H1 (cell line): ENCODE results near the gene SAE1. TPM values are rescaled to one million over a fixed set of nuclear protein-coding genes. Genes with fewer than 3 reads are reported as not detected.

ENCODE experiments used
- BRCA1 ChIP-seq: IDR thresholded peaks from 2 replicates; pipeline ENCODE4 v1.6.1; 2012; ENCODE audit warnings: low read depth, low read length, improper control_type of control experiment
- CBX5 ChIP-seq: fragments of 300-800, 300-1000 bp; sonication (generic); IDR thresholded peaks from 2 replicates; pipeline ENCODE4 v1.7.1; 2016; ENCODE audit warnings: antibody characterized with exemption, low read length, low read depth
- CEBPB ChIP-seq: IDR thresholded peaks from 2 replicates; pipeline ENCODE4 v1.6.1; 2012; ENCODE audit warnings: low read depth, low read length
- E2F6 ChIP-seq: IDR thresholded peaks from 2 replicates; pipeline ENCODE4 v1.6.1; 2012; ENCODE audit warnings: inconsistent platforms
- EP300 ChIP-seq, 2 experiments: IDR thresholded peaks; 1 replicate in 1 of 2; 2 replicates in 1 of 2; pipeline ENCODE4 v1.6.1; 2011 to 2012; ENCODE audit warnings: low read depth in 2 of 2, low read length in 2 of 2, mild to moderate bottlenecking in 2 of 2, borderline replicate concordance in 1 of 2, inconsistent platforms in 1 of 2, moderate library complexity in 1 of 2
- GTF2F1 ChIP-seq: IDR thresholded peaks from 2 replicates; pipeline ENCODE4 v1.6.1; 2012; ENCODE audit warnings: low read depth, low read length, improper control_type of control experiment, borderline replicate concordance
- JUND ChIP-seq: IDR thresholded peaks from 2 replicates; pipeline ENCODE4 v1.6.1; 2011; ENCODE audit warnings: mild to moderate bottlenecking, improper control_type of control experiment, low read length
- KDM1A ChIP-seq: fragments of 200-600, 300-600 bp; sonication (generic); IDR thresholded peaks from 2 replicates; pipeline ENCODE4 v1.7.1; 2016; ENCODE audit warnings: mild to moderate bottlenecking, low read length, borderline replicate concordance
- KDM5A ChIP-seq: fragments of 200-600 bp; IDR thresholded peaks from 2 replicates; pipeline ENCODE4 v1.7.1; 2012; ENCODE audit warnings: mild to moderate bottlenecking, low read length, inconsistent platforms, mixed read lengths
- PHF8 ChIP-seq: fragments of 200-600 bp; sonication (generic); conservative IDR thresholded peaks from 2 replicates; pipeline ENCODE4 v1.7.1; 2012; ENCODE audit warnings: low read depth, mild to moderate bottlenecking, inconsistent platforms, low read length, moderate library complexity
- POLR2AphosphoS5 ChIP-seq: IDR thresholded peaks from 2 replicates; pipeline ENCODE4 v1.6.1; 2011; ENCODE audit warnings: low read depth, low read length
- SAP30 ChIP-seq: fragments of 300-600 bp; sonication (generic); IDR thresholded peaks from 2 replicates; pipeline ENCODE4 v1.7.1; 2012; ENCODE audit warnings: low read length, moderate library complexity, mild to moderate bottlenecking, inconsistent platforms; ENCODE audit not compliant: insufficient read depth, insufficient replicate concordance
- SIX5 ChIP-seq: IDR thresholded peaks from 2 replicates; pipeline ENCODE4 v1.6.1; 2011; ENCODE audit warnings: mild to moderate bottlenecking, low read depth, low read length
- SP2 ChIP-seq: IDR thresholded peaks from 2 replicates; pipeline ENCODE4 v1.6.1; 2012; ENCODE audit warnings: mild to moderate bottlenecking, low read length, inconsistent platforms
- SUZ12 ChIP-seq: fragments of 200-600 bp; sonication (generic); IDR thresholded peaks from 2 replicates; pipeline ENCODE4 v1.6.1; 2012; ENCODE audit warnings: mild to moderate bottlenecking, inconsistent platforms, low read length, moderate library complexity, mixed read lengths
- TAF1 ChIP-seq: IDR thresholded peaks from 2 replicates; pipeline ENCODE4 v1.6.1; 2011; ENCODE audit warnings: mild to moderate bottlenecking, low read depth, low read length
- TAF7 ChIP-seq: optimal IDR thresholded peaks from 2 replicates; pipeline ENCODE3; 2011; ENCODE audit warnings: low read depth, mild to moderate bottlenecking, inconsistent platforms, low read length, moderate library complexity, borderline replicate concordance
- TCF12 ChIP-seq: IDR thresholded peaks from 2 replicates; pipeline ENCODE4 v1.6.1; 2011; ENCODE audit warnings: low read depth, mild to moderate bottlenecking, low read length
- TEAD4 ChIP-seq: IDR thresholded peaks from 2 replicates; pipeline ENCODE4 v1.6.1; 2012; ENCODE audit warnings: low read depth, low read length, inconsistent platforms, mixed read lengths
- USF2 ChIP-seq: IDR thresholded peaks from 2 replicates; pipeline ENCODE4 v1.6.1; 2011; ENCODE audit warnings: low read length, improper control_type of control experiment
- polyA plus RNA-seq, 7 experiments: library from polyadenylated mRNA; depleted of rRNA in 3 of 7; stranded (reverse) in 5 of 7; unstranded in 2 of 7; fragments of >200 nt in 5 of 7; fragments of 200-250 nt in 2 of 7; gene quantifications; 1 replicate in 5 of 7; 2 replicates in 1 of 7; 4 replicates in 1 of 7; pipeline versions ENCODE4 v1.2.1 to v1.2.3, GENCODE V29; 2011 to 2013; ENCODE audit warnings: missing spikeins in 2 of 7, mixed read lengths in 2 of 7
- total RNA-seq: library from RNA; stranded (reverse); fragmentation: NEBNext Ultra II Directional; extraction: Animal tissue kit (Norgen Biotek cat#: 25700); gene quantifications from 2 replicates; pipeline ENCODE4 v1.2.1, GENCODE V29; 2021

Gene SAE1
- total and polyA plus RNA-seq, 2 of the 8 experiments (the other 6 are each of a cell fraction or from before 2014, with no cell fraction given) = 213 to 268 TPM

DNA sequence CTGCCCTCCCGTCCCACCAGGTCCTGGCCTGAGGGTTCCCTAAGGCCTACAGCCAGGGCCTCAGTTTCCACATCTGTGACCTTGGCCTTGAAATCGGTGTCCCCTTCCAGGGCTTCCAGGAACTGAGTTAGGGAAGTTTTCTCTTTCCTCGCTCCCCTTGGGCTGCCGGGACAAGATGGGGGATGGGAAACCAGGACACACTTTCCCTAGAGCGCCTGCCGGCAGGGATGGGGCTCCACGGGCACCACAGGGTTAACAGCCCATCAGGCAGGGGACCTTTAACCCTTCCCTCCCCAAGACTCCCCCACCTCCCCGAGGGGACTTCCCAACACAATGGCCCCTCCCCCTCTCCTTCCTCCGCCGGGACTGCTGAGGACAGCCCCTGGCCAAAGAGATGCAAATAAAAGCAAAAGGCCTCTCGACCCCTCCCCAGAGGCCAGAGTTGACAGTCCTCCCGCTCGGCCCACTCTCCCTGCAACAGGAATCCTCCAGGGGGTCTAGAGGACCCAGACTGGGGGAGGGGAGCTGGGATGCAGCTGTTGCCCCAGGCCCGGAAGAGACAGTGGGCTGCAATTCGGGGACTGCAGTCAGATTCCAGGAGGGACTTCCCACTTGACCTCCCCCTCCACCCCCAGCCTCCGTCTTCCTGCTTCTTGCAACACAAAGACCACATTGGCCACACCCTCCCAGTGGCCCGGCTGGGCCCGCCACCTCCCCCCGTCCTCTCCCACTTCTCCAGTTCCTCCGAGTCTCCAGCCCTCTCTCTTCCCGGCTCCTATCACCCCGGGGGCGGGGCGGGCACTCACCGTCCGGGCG lies 96.9 kb downstream of the SAE1 start (continued):
- TF ChIP-seq TEAD4 (peak; percentile 59; the same call in 1 of the 2 replicates), JUND (peak; percentile 63; the same call in 1 of the 2 replicates), TAF1 (peak; percentile 68), CEBPB (peak; percentile 91), KDM1A (peak; percentile 100), PHF8 (no peak; the same call in 1 of the 2 replicates), TCF12 (peak; percentile 95), BRCA1 (no peak), CBX5 (no peak), EP300 (IDR thresholded peaks at IDR 0.05; ENCODE audit: borderline replicate concordance in 1 of 2, low read depth in 2 of 2, low read length in 2 of 2) (peak in 1 of 2 experiments; percentile 57; a peak in 2 of 3 replicates), E2F6 (no peak), SUZ12 (no peak; the same call in 1 of the 2 replicates), SIX5 (no peak), POLR2AphosphoS5 (peak; percentile 73), SAP30 (no peak), USF2 (no peak), SP2 (no peak), TAF7 (peak; percentile 80), GTF2F1 (no peak; the same call in 1 of the 2 replicates), KDM5A (no peak)
